Kidney (tissue), 22 donors: ENCODE data around the gene RPL22. TPM values are rescaled to one million over a fixed set of nuclear protein-coding genes. Genes with fewer than 3 reads are reported as not detected.

Source experiments
- DNase-seq, 5 donors: peaks; one replicate each; pipeline ENCODE4 v3.0.0-alpha.2; 2013 to 2020
- FAIRE-seq: peaks from 2 replicates; lab custom pipeline; 2012; peaks lifted over from hg19 to GRCh38; lab: Jason Lieb, UNC
- H3K27ac ChIP-seq, 2 donors: one replicate each; pipeline ENCODE4 v1.7.0; 2013; ENCODE audit warnings: low read depth in 2 of 2, low read length in 2 of 2, inconsistent platforms in 1 of 2
- H3K27me3 ChIP-seq: one replicate; pipeline ENCODE4 v1.7.1; 2013; ENCODE audit warnings: low read length, inconsistent platforms; ENCODE audit not compliant: control insufficient read depth, insufficient read depth
- H3K36me3 ChIP-seq, 3 donors: one replicate each; pipeline versions ENCODE4 v1.7.0 to v1.7.1; 2013; ENCODE audit warnings: low read length in 3 of 3, control low read depth in 1 of 3, inconsistent platforms in 1 of 3; ENCODE audit not compliant: insufficient read depth in 3 of 3, control insufficient read depth in 2 of 3
- H3K4me1 ChIP-seq, 3 donors: one replicate each; pipeline versions ENCODE4 v1.7.0 to v1.7.1; 2013; ENCODE audit warnings: low read length in 3 of 3, inconsistent platforms in 1 of 3, low read depth in 1 of 3; ENCODE audit not compliant: control insufficient read depth in 2 of 3, insufficient read depth in 2 of 3
- H3K4me3 ChIP-seq, 3 donors: one replicate each; pipeline versions ENCODE4 v1.7.0 to v1.8.1; 2013; ENCODE audit warnings: low read length in 3 of 3, control low read depth in 1 of 3, inconsistent platforms in 1 of 3
- H3K9ac ChIP-seq, 3 donors: one replicate each; pipeline versions ENCODE4 v1.7.0 to v1.7.1; 2013; ENCODE audit warnings: low read length in 3 of 3, control low read depth in 1 of 3, inconsistent platforms in 1 of 3
- H3K9me3 ChIP-seq, 3 donors: one replicate each; pipeline versions ENCODE4 v1.7.0 to v1.7.1; 2013; ENCODE audit warnings: low read length in 3 of 3, control low read depth in 1 of 3, inconsistent platforms in 1 of 3; ENCODE audit not compliant: control insufficient read depth in 2 of 3, insufficient read depth in 1 of 3
- intact Hi-C: fragments of 100-400 bp; cut with DNase I; formaldehyde crosslinking; loops from one replicate; pipeline ENCODE4 v1.11.1; 2022
- long read RNA-seq, 10 donors: library from polyadenylated mRNA in 1 of 10; unstranded in 1 of 10; transcript quantifications; one replicate each; pipeline ENCODE4 v2.0.0 and lab custom pipeline, GENCODE V29; 2021 to 2026
- polyA plus RNA-seq: library from polyadenylated mRNA; stranded (reverse); fragments of 350-450 nt; fragmentation: Illumina TruSeq; extraction: RNeasy Lipid Tissue Mini Kit (QIAGEN cat#74804); gene quantifications from one replicate; pipeline ENCODE4 v1.2.3, GENCODE V29; 2014; ENCODE audit warnings: low read depth, low replicate concordance; ENCODE audit not compliant: insufficient read depth
- total RNA-seq: library from RNA; stranded (reverse); fragmentation: NEBNext Ultra II Directional; extraction: Animal tissue kit (Norgen Biotek cat#: 25700); gene quantifications from one replicate; pipeline ENCODE4 v1.2.1, GENCODE V29; 2021
- TF ChIP-seq, protein P1 (sequence below): IDR thresholded peaks from 3 replicates; pipeline ENCODE4 v1.5.1; 2012; ENCODE audit warnings: mild to moderate bottlenecking, moderate library complexity, borderline replicate concordance; ENCODE audit not compliant: insufficient read depth; ENCODE audit errors: extremely low read depth
- donor health status: control.
- donor health status: control.
- donor health status: control.
- donor health status: control.
- donor health status: control.
- donor health status: DM: yes; HTN: yes; CAD: no.
- donor health status: Normal renal cell carcinoma (clear cell type).

Gene RPL22
- total RNA-seq = 377 TPM
- 605 TPM for polyA plus RNA-seq
- long read RNA-seq, donor 1, transcript RPL22-201 (4 exons, 2,078 nt) = major isoform, 426 of 1,006 reads
- long read RNA-seq, donor 1, transcript RPL22-206 (3 exons, 2,279 nt) = minor isoform, 167 of 1,006 reads
- long read RNA-seq, donor 1, partial matches to known transcripts = 354 of 1,006 reads
- long read RNA-seq, donor 1, other reads (novel, unspliced or antisense) = 59 of 1,006 reads
- long read RNA-seq, donor 2, transcript RPL22-206 (3 exons, 2,279 nt) = minor isoform, 173 of 1,221 reads
- long read RNA-seq, donor 2, transcript RPL22-201 (4 exons, 2,078 nt) = major isoform, 519 of 1,221 reads
- long read RNA-seq, donor 2, partial matches to known transcripts = 467 of 1,221 reads
- long read RNA-seq, donor 2, other reads (novel, unspliced or antisense) = 61 of 1,221 reads
- long read RNA-seq, donor 3, transcript RPL22-201 (4 exons, 2,078 nt) = major isoform, 757 of 1,639 reads
- long read RNA-seq, donor 3, transcript RPL22-206 (3 exons, 2,279 nt) = minor isoform, 239 of 1,639 reads
- long read RNA-seq, donor 3, partial matches to known transcripts = 522 of 1,639 reads
- long read RNA-seq, donor 3, other reads (novel, unspliced or antisense) = 121 of 1,639 reads
- long read RNA-seq, donor 4, transcript RPL22-201 (4 exons, 2,078 nt) = major isoform, 250 of 389 reads
- long read RNA-seq, donor 4, transcript RPL22-206 (3 exons, 2,279 nt) = minor isoform, 66 of 389 reads
- long read RNA-seq, donor 4, partial matches to known transcripts = 45 of 389 reads
- long read RNA-seq, donor 4, other reads (novel, unspliced or antisense) = 27 of 389 reads
- long read RNA-seq, donor 5, transcript RPL22-206 (3 exons, 2,279 nt) = minor isoform, 13 of 90 reads
- long read RNA-seq, donor 5, transcript RPL22-201 (4 exons, 2,078 nt) = major isoform, 40 of 90 reads
- long read RNA-seq, donor 5, partial matches to known transcripts = 36 of 90 reads
- long read RNA-seq, donor 5, other reads (novel, unspliced or antisense) = 0 of 90 reads
- long read RNA-seq, donor 6, transcript RPL22-206 (3 exons, 2,279 nt) = minor isoform, 617 of 3,851 reads
- long read RNA-seq, donor 6, transcript RPL22-201 (4 exons, 2,078 nt) = major isoform, 1,486 of 3,851 reads
- long read RNA-seq, donor 6, partial matches to known transcripts = 1,475 of 3,851 reads
- long read RNA-seq, donor 6, other reads (novel, unspliced or antisense) = 273 of 3,851 reads
- long read RNA-seq, donor 7, transcript RPL22-201 (4 exons, 2,078 nt) = major isoform, 97 of 141 reads
- long read RNA-seq, donor 7, transcript RPL22-206 (3 exons, 2,279 nt) = minor isoform, 20 of 141 reads
- long read RNA-seq, donor 7, partial matches to known transcripts = 10 of 141 reads
- long read RNA-seq, donor 7, other reads (novel, unspliced or antisense) = 14 of 141 reads
- long read RNA-seq, donor 8, transcript RPL22-206 (3 exons, 2,279 nt) = minor isoform, 191 of 1,209 reads
- long read RNA-seq, donor 8, transcript RPL22-201 (4 exons, 2,078 nt) = major isoform, 564 of 1,209 reads
- long read RNA-seq, donor 8, partial matches to known transcripts = 371 of 1,209 reads
- long read RNA-seq, donor 8, other reads (novel, unspliced or antisense) = 83 of 1,209 reads
- long read RNA-seq, donor 9, transcript RPL22-201 (4 exons, 2,078 nt) = major isoform, 335 of 768 reads
- long read RNA-seq, donor 9, transcript RPL22-206 (3 exons, 2,279 nt) = minor isoform, 183 of 768 reads
- long read RNA-seq, donor 9, partial matches to known transcripts = 212 of 768 reads
- long read RNA-seq, donor 9, other reads (novel, unspliced or antisense) = 36 of 768 reads
- long read RNA-seq, donor 10, transcript RPL22-201 (4 exons, 2,078 nt) = major isoform, 522 of 1,203 reads
- long read RNA-seq, donor 10, transcript RPL22-206 (3 exons, 2,279 nt) = minor isoform, 186 of 1,203 reads
- long read RNA-seq, donor 10, partial matches to known transcripts = 417 of 1,203 reads
- long read RNA-seq, donor 10, other reads (novel, unspliced or antisense) = 78 of 1,203 reads

DNA sequence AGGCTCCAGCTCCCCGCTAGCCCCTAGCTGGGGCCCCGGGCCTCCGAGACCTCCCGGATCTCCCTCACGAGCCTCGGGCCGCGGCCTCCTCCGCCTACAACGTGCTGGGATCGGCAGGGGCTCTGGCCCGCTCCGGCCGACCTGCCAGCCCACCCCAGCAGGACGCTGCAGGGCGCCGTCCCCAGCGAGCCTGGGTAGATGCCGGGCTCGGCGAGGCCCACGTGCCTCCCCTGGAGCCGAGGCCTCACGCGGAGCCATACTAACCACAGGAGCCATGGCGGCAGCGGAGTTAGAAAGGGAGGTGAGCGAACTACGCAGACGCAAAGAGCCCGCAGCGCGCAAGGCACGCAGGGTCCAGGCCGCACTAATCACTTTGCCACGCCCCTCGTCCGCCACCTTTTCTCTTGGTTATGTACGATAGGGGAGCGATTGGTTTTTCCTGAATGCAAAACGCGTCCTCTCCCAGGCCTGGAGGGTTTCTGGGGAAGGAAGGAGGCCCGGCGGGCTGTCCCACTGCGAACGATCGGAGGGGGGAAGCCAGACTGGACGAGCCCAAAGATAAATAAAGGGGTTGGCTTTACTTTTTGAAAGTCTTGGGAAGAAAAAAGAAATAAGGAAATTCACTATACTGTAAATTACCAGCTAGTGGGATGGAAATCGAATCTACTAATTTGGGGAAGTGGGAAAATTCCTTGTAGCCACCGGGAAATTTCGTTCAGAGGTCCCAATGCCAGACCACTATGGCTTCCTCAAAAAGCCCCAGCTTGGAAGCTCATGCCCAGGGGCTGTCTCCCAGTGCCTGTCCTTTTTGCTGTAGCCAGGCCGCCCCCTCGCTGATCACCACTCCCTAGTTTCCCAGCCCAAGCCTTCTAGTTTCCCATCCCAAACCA, at the start of gene RPL22:
RPL22 (minus strand) TSS at position 298 of the 890 bp plus-strand sequence; CDS start at position 276, 22 bp downstream.
- peak; percentile 98 to 100 (median 99) for DNase-seq
- H3K27ac ChIP-seq = peak within 1 kb of the TSS; percentile 17 to 77

DNA sequence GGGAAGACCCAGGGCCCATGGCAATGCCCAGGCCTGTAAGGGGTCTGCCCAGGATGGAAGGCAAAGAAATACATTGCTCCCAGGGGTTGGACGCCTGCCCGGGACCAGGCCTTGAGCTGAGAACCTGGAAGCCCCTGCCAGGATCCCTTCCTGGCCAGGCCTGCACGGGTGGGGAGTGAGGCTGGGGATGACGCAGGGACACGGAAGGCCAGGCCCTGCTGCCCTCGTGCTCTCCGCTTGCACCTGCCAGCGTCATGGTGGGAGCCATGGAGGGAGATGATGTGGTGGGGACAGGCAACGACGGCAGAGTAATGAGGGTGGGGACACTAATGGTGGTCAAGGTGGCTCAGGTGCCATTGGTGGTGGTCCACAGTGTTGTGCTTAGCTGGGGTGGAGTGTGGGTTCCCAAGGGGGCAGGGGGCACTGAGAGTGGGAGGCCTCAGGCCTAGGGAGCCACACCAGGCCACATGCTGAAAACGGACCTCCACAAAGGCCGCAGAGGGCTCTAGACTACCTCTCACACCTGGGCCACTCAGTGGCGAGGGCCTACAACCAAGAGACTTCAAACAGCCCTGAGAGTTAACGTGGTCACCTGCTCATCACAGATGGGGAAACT, 48.9 kb upstream of the RPL22 start:
- no peak overlapping the region for H3K9ac ChIP-seq
- TF ChIP-seq, protein P1, sequence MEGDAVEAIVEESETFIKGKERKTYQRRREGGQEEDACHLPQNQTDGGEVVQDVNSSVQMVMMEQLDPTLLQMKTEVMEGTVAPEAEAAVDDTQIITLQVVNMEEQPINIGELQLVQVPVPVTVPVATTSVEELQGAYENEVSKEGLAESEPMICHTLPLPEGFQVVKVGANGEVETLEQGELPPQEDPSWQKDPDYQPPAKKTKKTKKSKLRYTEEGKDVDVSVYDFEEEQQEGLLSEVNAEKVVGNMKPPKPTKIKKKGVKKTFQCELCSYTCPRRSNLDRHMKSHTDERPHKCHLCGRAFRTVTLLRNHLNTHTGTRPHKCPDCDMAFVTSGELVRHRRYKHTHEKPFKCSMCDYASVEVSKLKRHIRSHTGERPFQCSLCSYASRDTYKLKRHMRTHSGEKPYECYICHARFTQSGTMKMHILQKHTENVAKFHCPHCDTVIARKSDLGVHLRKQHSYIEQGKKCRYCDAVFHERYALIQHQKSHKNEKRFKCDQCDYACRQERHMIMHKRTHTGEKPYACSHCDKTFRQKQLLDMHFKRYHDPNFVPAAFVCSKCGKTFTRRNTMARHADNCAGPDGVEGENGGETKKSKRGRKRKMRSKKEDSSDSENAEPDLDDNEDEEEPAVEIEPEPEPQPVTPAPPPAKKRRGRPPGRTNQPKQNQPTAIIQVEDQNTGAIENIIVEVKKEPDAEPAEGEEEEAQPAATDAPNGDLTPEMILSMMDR = no peak
- H3K9me3 ChIP-seq = no peaks in the 10 kb centered on the region
- no peak overlapping the region for H3K4me3 ChIP-seq
- intact Hi-C loops = loop anchor here (10.0 kb wide), 1 partner anchor 193 kb away; no protein-coding TSS in a partner anchor
- peaks cover 16% of the 10 kb centered on the region for H3K27me3 ChIP-seq
- DNase-seq (peak in 2 of 5 donors; percentile 47 to 74), FAIRE-seq (no peak)
- H3K4me1 ChIP-seq = peaks cover 0 to 4% (median 0%) of the 10 kb centered on the region in 3 donors
- no peak overlapping the region for H3K27ac ChIP-seq
- H3K36me3 ChIP-seq = no peaks in the 10 kb centered on the region

More for the DNA sequence above, at the start of gene RPL22:
- peak; percentile 90 for FAIRE-seq
- no peaks in the 10 kb centered on the region for H3K27me3 ChIP-seq
- H3K9ac ChIP-seq = peak within 1 kb of the TSS; percentile 74 to 92 (median 88)
- intact Hi-C loops = no loop called here
- H3K36me3 ChIP-seq = peaks cover 0 to 10% (median 0%) of the 10 kb centered on the region in 3 donors
- TF ChIP-seq, protein P1 = peak; percentile 18
- H3K4me3 ChIP-seq = peak within 1 kb of the TSS; percentile 90 to 95 (median 91)
- no peaks in the 10 kb centered on the region for H3K9me3 ChIP-seq
- peaks cover 0 to 14% (median 10%) of the 10 kb centered on the region in 3 donors for H3K4me1 ChIP-seq
